SU-DHL-6 (cell line): ENCODE results near the gene TMEM200B.

ENCODE experiments used
- EZH2phosphoT487 ChIP-seq: fragments of 200-600 bp; sonication (generic), shearing (Covaris generic); conservative IDR thresholded peaks from 2 replicates; pipeline ENCODE4 v1.6.1; 2018; ENCODE audit warnings: mild to moderate bottlenecking, antibody characterized with exemption, low read length, moderate library complexity, mixed read lengths
- TF ChIP-seq, protein P1 (sequence below): fragments of 200-600 bp; sonication (generic); IDR thresholded peaks from one replicate; pipeline ENCODE4 v1.5.1; 2017; ENCODE audit warnings: antibody characterized with exemption, mild to moderate bottlenecking, low read length, moderate library complexity; ENCODE audit not compliant: insufficient read depth, poor library complexity, severe bottlenecking

DNA sequence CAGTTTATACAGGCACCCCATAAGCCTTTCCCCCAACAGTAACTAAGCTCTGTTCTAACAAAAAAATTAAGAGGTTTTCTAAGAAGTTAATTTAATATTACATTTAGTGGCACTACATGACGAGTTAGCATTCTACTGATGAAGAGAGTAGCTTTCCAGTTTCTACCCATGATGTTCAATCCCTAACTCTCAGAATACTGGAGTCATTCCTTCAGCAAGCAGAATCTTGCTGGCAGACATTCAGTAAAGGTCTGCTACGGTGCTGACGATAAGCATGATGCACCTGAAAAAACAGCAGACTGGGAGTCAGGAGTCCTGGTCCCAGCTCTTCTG, 33.5 kb upstream of the TMEM200B start:
- TF ChIP-seq, protein P1, sequence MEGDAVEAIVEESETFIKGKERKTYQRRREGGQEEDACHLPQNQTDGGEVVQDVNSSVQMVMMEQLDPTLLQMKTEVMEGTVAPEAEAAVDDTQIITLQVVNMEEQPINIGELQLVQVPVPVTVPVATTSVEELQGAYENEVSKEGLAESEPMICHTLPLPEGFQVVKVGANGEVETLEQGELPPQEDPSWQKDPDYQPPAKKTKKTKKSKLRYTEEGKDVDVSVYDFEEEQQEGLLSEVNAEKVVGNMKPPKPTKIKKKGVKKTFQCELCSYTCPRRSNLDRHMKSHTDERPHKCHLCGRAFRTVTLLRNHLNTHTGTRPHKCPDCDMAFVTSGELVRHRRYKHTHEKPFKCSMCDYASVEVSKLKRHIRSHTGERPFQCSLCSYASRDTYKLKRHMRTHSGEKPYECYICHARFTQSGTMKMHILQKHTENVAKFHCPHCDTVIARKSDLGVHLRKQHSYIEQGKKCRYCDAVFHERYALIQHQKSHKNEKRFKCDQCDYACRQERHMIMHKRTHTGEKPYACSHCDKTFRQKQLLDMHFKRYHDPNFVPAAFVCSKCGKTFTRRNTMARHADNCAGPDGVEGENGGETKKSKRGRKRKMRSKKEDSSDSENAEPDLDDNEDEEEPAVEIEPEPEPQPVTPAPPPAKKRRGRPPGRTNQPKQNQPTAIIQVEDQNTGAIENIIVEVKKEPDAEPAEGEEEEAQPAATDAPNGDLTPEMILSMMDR: no peak
- no peak for TF ChIP-seq EZH2phosphoT487
